SK-N-SH treated with all-trans-retinoic acid at 6 μM for 48 hours (cell line): ENCODE data around the gene ADH7.

Source experiments
- ATAC-seq: fragments of 200-7000 bp; cut with Tn5 transposase; 3 replicates; pipeline ENCODE4 v1.9.1; 2020; ENCODE audit warnings: mild to moderate bottlenecking, moderate library complexity
- BACH2 ChIP-seq: fragments of 250-450 bp; sonication (Bioruptor Pico); IDR thresholded peaks from 2 replicates; pipeline ENCODE4 v1.9.0; 2021; ENCODE audit warnings: mild to moderate bottlenecking, borderline replicate concordance
- CREB5 ChIP-seq: fragments of 250-450 bp; sonication (Bioruptor Pico); IDR thresholded peaks from 2 replicates; pipeline ENCODE4 v1.5.1; 2020; ENCODE audit warnings: low read depth, mild to moderate bottlenecking, moderate library complexity
- CSDC2 ChIP-seq: fragments of 250-450 bp; sonication (Bioruptor Pico); IDR thresholded peaks from 2 replicates; pipeline ENCODE4 v1.5.0; 2020; ENCODE audit warnings: mild to moderate bottlenecking, moderate library complexity
- CSRNP3 ChIP-seq: fragments of 250-450 bp; sonication (Bioruptor Pico); IDR thresholded peaks from 2 replicates; pipeline ENCODE4 v1.5.1; 2021; ENCODE audit warnings: mild to moderate bottlenecking, moderate library complexity
- ESRRG ChIP-seq: fragments of 250-450 bp; sonication (Bioruptor Pico); IDR thresholded peaks from 2 replicates; pipeline ENCODE4 v1.6.1; 2021; ENCODE audit warnings: mild to moderate bottlenecking
- GLIS3 ChIP-seq: fragments of 250-450 bp; sonication (Bioruptor Pico); IDR thresholded peaks from 2 replicates; pipeline ENCODE4 v1.5.0; 2020; ENCODE audit warnings: mild to moderate bottlenecking, moderate library complexity
- ISL1 ChIP-seq: fragments of 250-450 bp; sonication (Bioruptor Pico); IDR thresholded peaks from 2 replicates; pipeline ENCODE4 v2.1.2; 2022; ENCODE audit warnings: mild to moderate bottlenecking, moderate library complexity
- OSR1 ChIP-seq: fragments of 250-450 bp; sonication (Bioruptor Pico); IDR thresholded peaks from 2 replicates; pipeline ENCODE4 v1.8.0; 2022; ENCODE audit warnings: moderate library complexity, mild to moderate bottlenecking, inconsistent platforms
- PATZ1 ChIP-seq: fragments of 250-450 bp; sonication (Bioruptor Pico); IDR thresholded peaks from 2 replicates; pipeline ENCODE4 v1.8.0; 2020; ENCODE audit warnings: mild to moderate bottlenecking, moderate library complexity, borderline replicate concordance
- POU6F1 ChIP-seq: fragments of 250-450 bp; sonication (Bioruptor Pico); IDR thresholded peaks from 2 replicates; pipeline ENCODE4 v1.8.0; 2021; ENCODE audit warnings: low read depth, mild to moderate bottlenecking, moderate library complexity, borderline replicate concordance
- SNAI2 ChIP-seq: fragments of 250-450 bp; sonication (Bioruptor Pico); IDR thresholded peaks from 2 replicates; pipeline ENCODE4 v1.5.0; 2020; ENCODE audit warnings: mild to moderate bottlenecking, moderate library complexity
- TCF4 ChIP-seq: fragments of 250-450 bp; sonication (Bioruptor Pico); IDR thresholded peaks from 2 replicates; pipeline ENCODE4 v1.8.0; 2021; ENCODE audit warnings: mild to moderate bottlenecking, moderate library complexity, borderline replicate concordance
- TOX ChIP-seq: fragments of 250-450 bp; sonication (Bioruptor Pico); IDR thresholded peaks from 2 replicates; pipeline ENCODE4 v1.8.0; 2021; ENCODE audit warnings: mild to moderate bottlenecking, moderate library complexity, borderline replicate concordance
- TSHZ2 ChIP-seq: fragments of 250-450 bp; sonication (Bioruptor Pico); IDR thresholded peaks from 2 replicates; pipeline ENCODE4 v1.5.0; 2020; ENCODE audit warnings: mild to moderate bottlenecking, moderate library complexity
- ZC3H10 ChIP-seq: fragments of 250-450 bp; sonication (Bioruptor Pico); IDR thresholded peaks from 2 replicates; pipeline ENCODE4 v1.5.1; 2021; ENCODE audit warnings: mild to moderate bottlenecking, moderate library complexity
- ZNF565 ChIP-seq: fragments of 450-650 bp; formaldehyde crosslinking; conservative IDR thresholded peaks from 2 replicates; pipeline ENCODE4 v1.5.0; 2020; ENCODE audit warnings: low read depth, mild to moderate bottlenecking, moderate library complexity
- ZNF70 ChIP-seq: fragments of 450-650 bp; formaldehyde crosslinking; IDR thresholded peaks from 2 replicates; pipeline ENCODE4 v1.5.0; 2020; ENCODE audit warnings: mild to moderate bottlenecking, moderate library complexity
- ZNF8 ChIP-seq: fragments of 450-650 bp; formaldehyde crosslinking; IDR thresholded peaks from 2 replicates; pipeline ENCODE4 v1.5.0; 2020; ENCODE audit warnings: mild to moderate bottlenecking, moderate library complexity

Gene ADH7

GRCh38 chr4:99457676-99458075 is 22.5 kb upstream of the ADH7 start:
- TF ChIP-seq CSDC2 (CRISPR knock-in tag): no peak
- no peak for TF ChIP-seq TCF4 (CRISPR knock-in tag)
- no peak for TF ChIP-seq POU6F1
- TF ChIP-seq CREB5 (CRISPR knock-in tag): no peak
- TF ChIP-seq TOX (CRISPR knock-in tag): no peak
- TF ChIP-seq OSR1 (CRISPR knock-in tag): no peak
- TF ChIP-seq ZNF70: no peak
- TF ChIP-seq ESRRG (CRISPR knock-in tag): no peak
- TF ChIP-seq GLIS3 (CRISPR knock-in tag): no peak
- TF ChIP-seq PATZ1: no peak
- no peak for TF ChIP-seq BACH2
- no peak for ATAC-seq

- TF ChIP-seq POU6F1: no peak
- no peak for ATAC-seq
These were observed 22.1 kb upstream of the ADH7 start for GRCh38 chr4:99457270-99457669.

GRCh38 chr4:99447513-99447912 is 12.4 kb upstream of the ADH7 start:
- ATAC-seq: no peak
- TF ChIP-seq CSRNP3 (CRISPR knock-in tag): no peak
- TF ChIP-seq ESRRG (CRISPR knock-in tag): no peak
- no peak for TF ChIP-seq CSDC2 (CRISPR knock-in tag)
- TF ChIP-seq GLIS3 (CRISPR knock-in tag): no peak
- TF ChIP-seq TSHZ2 (CRISPR knock-in tag): no peak
- TF ChIP-seq ZNF70: no peak
- TF ChIP-seq POU6F1: no peak
- no peak for TF ChIP-seq TOX (CRISPR knock-in tag)

GRCh38 chr4:99447079-99447478 is 11.9 kb upstream of the ADH7 start:
- ATAC-seq: no peak
- TF ChIP-seq OSR1 (CRISPR knock-in tag): no peak
- TF ChIP-seq ISL1 (CRISPR knock-in tag): no peak
- TF ChIP-seq ZC3H10 (CRISPR knock-in tag): no peak
- TF ChIP-seq ZNF8 (CRISPR knock-in tag): no peak
- TF ChIP-seq CSDC2 (CRISPR knock-in tag): no peak
- TF ChIP-seq SNAI2: no peak
- no peak for TF ChIP-seq TOX (CRISPR knock-in tag)
- no peak for TF ChIP-seq ESRRG (CRISPR knock-in tag)
- no peak for TF ChIP-seq GLIS3 (CRISPR knock-in tag)
- TF ChIP-seq BACH2: no peak
- TF ChIP-seq ZNF565 (CRISPR knock-in tag): no peak
- TF ChIP-seq POU6F1: no peak
- TF ChIP-seq ZNF70: no peak
- TF ChIP-seq CSRNP3 (CRISPR knock-in tag): no peak
